HEK293 (cell line): ENCODE data around the gene CEP170B.

ENCODE experiments used
- CTCF ChIA-PET: fragments of 350-600 bp; formaldehyde crosslinking; extraction: SDS; loops from one replicate; lab custom pipeline; 2021; ENCODE audit warnings: antibody characterized with exemption; lab: Yijun Ruan, JAX
- POLR2A ChIA-PET: fragments of 300-600 bp; formaldehyde crosslinking; extraction: SDS; loops from one replicate; lab custom pipeline; 2020; ENCODE audit warnings: antibody characterized with exemption, inconsistent platforms; lab: Yijun Ruan, JAX
- H3K27ac ChIP-seq: fragments of 200-500 bp; sonication (Bioruptor generic); 2 replicates; pipeline ENCODE4 v1.5.1; 2014; ENCODE audit warnings: low read depth, low read length, control low read depth, inconsistent platforms; ENCODE audit errors: extremely low read depth
- H3K36me3 ChIP-seq, 2 experiments: fragments of 200-500 bp in 1 of 2; sonication (Bioruptor generic) in 1 of 2; 1 replicate in 1 of 2; 2 replicates in 1 of 2; pipeline ENCODE4 v1.5.1; 2014 to 2017; ENCODE audit warnings: inconsistent platforms in 2 of 2, low read length in 2 of 2; ENCODE audit not compliant: control insufficient read depth in 2 of 2, insufficient read depth in 1 of 2
- H3K4me1 ChIP-seq: fragments of 200-500 bp; sonication (Bioruptor generic); 2 replicates; pipeline ENCODE4 v1.5.1; 2014; ENCODE audit warnings: mild to moderate bottlenecking, low read length, inconsistent platforms; ENCODE audit not compliant: control insufficient read depth, insufficient read depth
- H3K4me3 ChIP-seq: 2 replicates; pipeline ENCODE4 v1.5.1; 2011; ENCODE audit warnings: low read depth, mild to moderate bottlenecking, control low read depth, low read length, moderate library complexity
- H3K9me3 ChIP-seq: fragments of 200-500 bp; sonication (Bioruptor generic); 2 replicates; pipeline ENCODE4 v1.5.1; 2014; ENCODE audit warnings: low read depth, low read length, inconsistent platforms; ENCODE audit not compliant: control insufficient read depth, insufficient read depth
- BCL11B ChIP-seq: fragments of 450-650 bp; formaldehyde crosslinking; IDR thresholded peaks from 2 replicates; pipeline ENCODE4 v1.5.1; 2016; ENCODE audit warnings: low read depth, missing biosample characterization, missing genetic modification characterization
- GLI4 ChIP-seq: fragments of 450-650 bp; formaldehyde crosslinking; IDR thresholded peaks from 2 replicates; pipeline ENCODE4 v1.5.1; 2016; ENCODE audit warnings: missing biosample characterization, missing genetic modification characterization
- IKZF3 ChIP-seq: fragments of 450-650 bp; IDR thresholded peaks from 2 replicates; pipeline ENCODE4 v1.5.0; 2018; ENCODE audit warnings: missing biosample characterization, mild to moderate bottlenecking, missing genetic modification characterization, moderate library complexity
- SALL2 ChIP-seq: fragments of 450-650 bp; formaldehyde crosslinking; IDR thresholded peaks from 2 replicates; pipeline ENCODE4 v1.5.0; 2017; ENCODE audit warnings: missing biosample characterization, mild to moderate bottlenecking, missing genetic modification characterization, borderline replicate concordance
- ZFP37 ChIP-seq: fragments of 450-650 bp; formaldehyde crosslinking; IDR thresholded peaks from 2 replicates; pipeline ENCODE4 v1.5.1; 2016; ENCODE audit warnings: missing biosample characterization, missing genetic modification characterization
- ZNF138 ChIP-seq: fragments of 450-650 bp; formaldehyde crosslinking; IDR thresholded peaks from 2 replicates; pipeline ENCODE4 v1.5.1; 2016; ENCODE audit warnings: missing biosample characterization, missing genetic modification characterization, borderline replicate concordance
- ZNF16 ChIP-seq: fragments of 450-650 bp; formaldehyde crosslinking; IDR thresholded peaks from 2 replicates; pipeline ENCODE4 v1.5.1; 2016; ENCODE audit warnings: low read depth, missing biosample characterization, missing genetic modification characterization
- ZNF214 ChIP-seq: fragments of 450-650 bp; formaldehyde crosslinking; IDR thresholded peaks from 2 replicates; pipeline ENCODE4 v1.5.1; 2017; ENCODE audit warnings: missing biosample characterization, mild to moderate bottlenecking, missing genetic modification characterization, borderline replicate concordance
- ZNF324 ChIP-seq: fragments of 450-650 bp; formaldehyde crosslinking; IDR thresholded peaks from 2 replicates; pipeline ENCODE4 v1.5.1; 2016; ENCODE audit warnings: missing biosample characterization, missing genetic modification characterization
- ZNF391 ChIP-seq: fragments of 450-650 bp; formaldehyde crosslinking; IDR thresholded peaks from 2 replicates; pipeline ENCODE4 v1.5.1; 2016; ENCODE audit warnings: low read depth, missing biosample characterization, missing genetic modification characterization, borderline replicate concordance
- ZNF423 ChIP-seq: fragments of 450-650 bp; formaldehyde crosslinking; IDR thresholded peaks from 2 replicates; pipeline ENCODE4 v1.5.1; 2016; ENCODE audit warnings: missing biosample characterization, missing genetic modification characterization
- ZNF426 ChIP-seq: fragments of 450-650 bp; formaldehyde crosslinking; IDR thresholded peaks from 2 replicates; pipeline ENCODE4 v1.5.1; 2017; ENCODE audit warnings: missing biosample characterization, missing genetic modification characterization, mild to moderate bottlenecking, inconsistent platforms, moderate library complexity
- ZNF510 ChIP-seq: fragments of 450-650 bp; formaldehyde crosslinking; IDR thresholded peaks from 2 replicates; pipeline ENCODE4 v1.5.1; 2018; ENCODE audit warnings: mild to moderate bottlenecking, missing genetic modification characterization, missing biosample characterization; ENCODE audit not compliant: insufficient replicate concordance
- ZNF560 ChIP-seq: fragments of 450-650 bp; formaldehyde crosslinking; IDR thresholded peaks from 2 replicates; pipeline ENCODE4 v1.5.1; 2017; ENCODE audit warnings: missing biosample characterization, missing genetic modification characterization, borderline replicate concordance
- ZNF677 ChIP-seq: fragments of 450-650 bp; IDR thresholded peaks from 2 replicates; pipeline ENCODE4 v1.5.0; 2018; ENCODE audit warnings: missing biosample characterization, mild to moderate bottlenecking, missing genetic modification characterization, moderate library complexity
- ZNF792 ChIP-seq: fragments of 450-650 bp; formaldehyde crosslinking; IDR thresholded peaks from 2 replicates; pipeline ENCODE4 v1.5.1; 2016; ENCODE audit warnings: missing biosample characterization, missing genetic modification characterization
- TF ChIP-seq, protein P1 (sequence below): fragments of 450-650 bp; formaldehyde crosslinking; IDR thresholded peaks from 2 replicates; pipeline ENCODE4 v1.5.1; 2016; ENCODE audit warnings: missing biosample characterization, missing genetic modification characterization
- TF ChIP-seq, protein P2 (sequence below): fragments of 450-650 bp; formaldehyde crosslinking; IDR thresholded peaks from 2 replicates; pipeline ENCODE4 v1.5.0; 2017; ENCODE audit warnings: missing biosample characterization, missing genetic modification characterization, borderline replicate concordance
- TF ChIP-seq, protein P3 (sequence below): fragments of 450-650 bp; formaldehyde crosslinking; IDR thresholded peaks from 2 replicates; pipeline ENCODE4 v1.5.1; 2016; ENCODE audit warnings: missing biosample characterization, missing genetic modification characterization
- TF ChIP-seq, protein P4 (sequence below): fragments of 450-650 bp; formaldehyde crosslinking; IDR thresholded peaks from 2 replicates; pipeline ENCODE4 v1.5.1; 2016; ENCODE audit warnings: missing biosample characterization, missing genetic modification characterization

The CEP170B gene

DNA sequence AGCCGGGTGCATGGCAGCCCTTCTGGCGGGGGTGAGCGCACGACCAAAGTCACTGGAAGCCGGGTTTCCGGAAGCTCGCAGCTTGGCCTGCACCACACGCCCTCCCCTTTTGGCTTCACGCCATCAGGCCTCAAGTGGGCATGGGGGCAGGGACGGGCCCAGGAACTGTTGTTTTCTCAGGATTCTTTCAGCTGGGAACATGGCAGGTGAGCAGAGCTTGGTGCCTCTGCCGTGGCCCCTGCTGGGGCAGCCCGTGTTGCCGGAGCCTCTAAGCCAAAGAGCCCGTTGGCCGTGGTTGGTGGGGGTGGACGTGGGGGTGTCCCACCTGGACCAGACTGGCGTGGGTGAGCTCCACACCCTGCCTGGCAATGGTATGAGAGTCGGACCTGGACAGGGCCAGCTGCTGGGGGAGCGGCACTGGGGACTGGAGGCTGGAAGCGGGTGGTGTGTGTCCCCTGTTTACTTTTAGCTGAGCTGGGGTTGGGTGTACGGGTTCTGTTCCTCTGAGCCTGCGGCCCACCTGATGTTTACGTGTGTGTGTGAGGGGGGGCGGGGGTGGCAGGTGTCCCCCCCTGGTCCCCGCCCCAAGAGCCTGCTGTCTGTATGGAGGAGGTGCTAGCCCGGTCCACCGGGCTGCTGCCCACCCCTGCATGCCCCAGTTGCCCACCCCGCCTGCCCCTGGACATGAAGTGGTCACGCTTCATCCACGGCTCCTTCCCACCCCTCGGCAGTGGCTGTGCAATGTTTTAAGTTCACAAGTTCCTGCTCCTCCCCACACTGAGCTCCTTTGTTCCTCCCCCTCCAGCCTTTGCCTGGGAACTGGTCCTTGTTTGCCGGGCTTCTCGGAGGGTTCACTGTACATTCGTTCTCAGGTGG lies 31.0 kb downstream of the CEP170B start (continued):
- no peak for TF ChIP-seq ZNF426 (tag by site-specific recombination)
- no peak for TF ChIP-seq ZNF16 (tag by site-specific recombination)
- no peak for TF ChIP-seq ZNF391 (tag by site-specific recombination)

DNA sequence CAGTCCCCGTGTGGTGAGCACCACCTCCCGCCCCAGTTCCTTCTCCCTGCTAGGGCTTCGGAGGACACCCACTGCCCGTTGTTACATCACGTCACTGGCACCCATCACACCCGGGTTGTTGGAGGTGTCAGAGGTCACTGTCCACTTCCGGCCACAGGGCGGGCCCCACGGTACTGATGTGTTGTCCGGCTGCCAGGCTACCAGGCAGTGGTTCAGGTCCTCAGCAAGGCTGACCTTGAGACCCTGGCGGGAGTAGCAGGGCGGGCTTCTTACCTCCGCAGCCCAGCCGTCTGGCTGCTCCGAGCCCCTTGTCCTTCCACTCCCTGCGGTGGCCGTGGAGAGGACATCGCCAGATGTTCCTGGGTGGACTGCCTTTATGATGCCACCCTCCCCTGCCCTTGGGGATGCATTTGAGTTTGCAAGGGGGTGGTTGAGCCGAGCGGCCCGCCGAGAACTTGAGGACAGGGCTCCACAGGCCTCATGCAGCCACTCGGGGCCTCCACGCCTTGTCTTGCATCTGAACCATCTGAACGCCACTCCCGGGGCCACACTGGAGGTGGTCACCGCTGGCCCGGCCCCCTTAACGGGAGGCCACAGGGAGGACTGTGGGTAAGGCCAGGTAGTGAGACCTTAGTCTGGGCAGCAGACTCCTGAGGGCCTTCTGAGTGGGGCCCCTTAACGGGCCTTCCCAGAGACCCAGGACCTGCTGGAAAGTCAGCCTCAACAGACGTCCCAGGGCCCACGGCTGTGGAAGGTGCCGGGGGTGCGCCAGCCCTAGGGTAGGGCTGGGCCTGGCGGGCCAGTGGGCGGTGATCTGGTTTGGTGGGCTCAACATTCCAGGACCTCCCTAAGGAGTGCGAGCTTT lies 32.5 kb downstream of the CEP170B start:
- H3K4me3 ChIP-seq, result no peak overlapping the region
- TF ChIP-seq GLI4 (tag by site-specific recombination) (no peak), IKZF3 (tag by site-specific recombination) (no peak), ZNF214 (no peak), ZNF138 (tag by site-specific recombination) (no peak), ZNF677 (tag by site-specific recombination) (no peak), ZFP37 (tag by site-specific recombination) (no peak), ZNF792 (no peak), BCL11B (tag by site-specific recombination) (no peak), ZNF510 (tag by site-specific recombination) (no peak), ZNF423 (no peak), ZNF560 (tag by site-specific recombination) (no peak), ZNF324 (tag by site-specific recombination) (no peak), SALL2 (tag by site-specific recombination) (no peak), ZNF16 (tag by site-specific recombination) (no peak)
- TF ChIP-seq, protein P1, sequence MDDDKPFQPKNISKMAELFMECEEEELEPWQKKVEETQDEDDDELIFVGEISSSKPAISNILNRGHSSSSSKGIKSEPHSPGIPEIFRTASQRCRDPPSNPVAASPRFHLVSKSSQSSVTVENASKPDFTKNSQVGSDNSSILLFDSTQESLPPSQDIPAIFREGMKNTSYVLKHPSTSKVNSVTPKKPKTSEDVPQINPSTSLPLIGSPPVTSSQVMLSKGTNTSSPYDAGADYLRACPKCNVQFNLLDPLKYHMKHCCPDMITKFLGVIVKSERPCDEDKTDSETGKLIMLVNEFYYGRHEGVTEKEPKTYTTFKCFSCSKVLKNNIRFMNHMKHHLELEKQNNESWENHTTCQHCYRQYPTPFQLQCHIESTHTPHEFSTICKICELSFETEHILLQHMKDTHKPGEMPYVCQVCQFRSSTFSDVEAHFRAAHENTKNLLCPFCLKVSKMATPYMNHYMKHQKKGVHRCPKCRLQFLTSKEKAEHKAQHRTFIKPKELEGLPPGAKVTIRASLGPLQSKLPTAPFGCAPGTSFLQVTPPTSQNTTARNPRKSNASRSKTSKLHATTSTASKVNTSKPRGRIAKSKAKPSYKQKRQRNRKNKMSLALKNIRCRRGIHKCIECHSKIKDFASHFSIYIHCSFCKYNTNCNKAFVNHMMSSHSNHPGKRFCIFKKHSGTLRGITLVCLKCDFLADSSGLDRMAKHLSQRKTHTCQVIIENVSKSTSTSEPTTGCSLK (tag by site-specific recombination), result no peak
- TF ChIP-seq, protein P2, sequence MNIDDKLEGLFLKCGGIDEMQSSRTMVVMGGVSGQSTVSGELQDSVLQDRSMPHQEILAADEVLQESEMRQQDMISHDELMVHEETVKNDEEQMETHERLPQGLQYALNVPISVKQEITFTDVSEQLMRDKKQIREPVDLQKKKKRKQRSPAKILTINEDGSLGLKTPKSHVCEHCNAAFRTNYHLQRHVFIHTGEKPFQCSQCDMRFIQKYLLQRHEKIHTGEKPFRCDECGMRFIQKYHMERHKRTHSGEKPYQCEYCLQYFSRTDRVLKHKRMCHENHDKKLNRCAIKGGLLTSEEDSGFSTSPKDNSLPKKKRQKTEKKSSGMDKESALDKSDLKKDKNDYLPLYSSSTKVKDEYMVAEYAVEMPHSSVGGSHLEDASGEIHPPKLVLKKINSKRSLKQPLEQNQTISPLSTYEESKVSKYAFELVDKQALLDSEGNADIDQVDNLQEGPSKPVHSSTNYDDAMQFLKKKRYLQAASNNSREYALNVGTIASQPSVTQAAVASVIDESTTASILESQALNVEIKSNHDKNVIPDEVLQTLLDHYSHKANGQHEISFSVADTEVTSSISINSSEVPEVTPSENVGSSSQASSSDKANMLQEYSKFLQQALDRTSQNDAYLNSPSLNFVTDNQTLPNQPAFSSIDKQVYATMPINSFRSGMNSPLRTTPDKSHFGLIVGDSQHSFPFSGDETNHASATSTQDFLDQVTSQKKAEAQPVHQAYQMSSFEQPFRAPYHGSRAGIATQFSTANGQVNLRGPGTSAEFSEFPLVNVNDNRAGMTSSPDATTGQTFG, result no peak
- TF ChIP-seq, protein P3, sequence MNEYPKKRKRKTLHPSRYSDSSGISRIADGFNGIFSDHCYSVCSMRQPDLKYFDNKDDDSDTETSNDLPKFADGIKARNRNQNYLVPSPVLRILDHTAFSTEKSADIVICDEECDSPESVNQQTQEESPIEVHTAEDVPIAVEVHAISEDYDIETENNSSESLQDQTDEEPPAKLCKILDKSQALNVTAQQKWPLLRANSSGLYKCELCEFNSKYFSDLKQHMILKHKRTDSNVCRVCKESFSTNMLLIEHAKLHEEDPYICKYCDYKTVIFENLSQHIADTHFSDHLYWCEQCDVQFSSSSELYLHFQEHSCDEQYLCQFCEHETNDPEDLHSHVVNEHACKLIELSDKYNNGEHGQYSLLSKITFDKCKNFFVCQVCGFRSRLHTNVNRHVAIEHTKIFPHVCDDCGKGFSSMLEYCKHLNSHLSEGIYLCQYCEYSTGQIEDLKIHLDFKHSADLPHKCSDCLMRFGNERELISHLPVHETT, result no peak
- TF ChIP-seq, protein P4, sequence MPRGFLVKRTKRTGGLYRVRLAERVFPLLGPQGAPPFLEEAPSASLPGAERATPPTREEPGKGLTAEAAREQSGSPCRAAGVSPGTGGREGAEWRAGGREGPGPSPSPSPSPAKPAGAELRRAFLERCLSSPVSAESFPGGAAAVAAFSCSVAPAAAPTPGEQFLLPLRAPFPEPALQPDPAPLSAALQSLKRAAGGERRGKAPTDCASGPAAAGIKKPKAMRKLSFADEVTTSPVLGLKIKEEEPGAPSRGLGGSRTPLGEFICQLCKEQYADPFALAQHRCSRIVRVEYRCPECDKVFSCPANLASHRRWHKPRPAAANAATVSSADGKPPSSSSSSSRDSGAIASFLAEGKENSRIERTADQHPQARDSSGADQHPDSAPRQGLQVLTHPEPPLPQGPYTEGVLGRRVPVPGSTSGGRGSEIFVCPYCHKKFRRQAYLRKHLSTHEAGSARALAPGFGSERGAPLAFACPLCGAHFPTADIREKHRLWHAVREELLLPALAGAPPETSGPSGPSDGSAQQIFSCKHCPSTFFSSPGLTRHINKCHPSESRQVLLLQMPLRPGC, result no peak
- H3K9me3 ChIP-seq, result no peaks in the 10 kb centered on the region
- H3K27ac ChIP-seq, result no peak overlapping the region
- H3K4me1 ChIP-seq, result peaks cover 7% of the 10 kb centered on the region
- H3K36me3 ChIP-seq, result peaks cover 0 to 21% of the 10 kb centered on the region in 2 experiments; a peak in 1 of 3 replicates
- POLR2A ChIA-PET, result interaction anchor here (0.5 kb wide), 1 partner anchor 210 kb away, joined by 3 read pairs; no protein-coding TSS in a partner anchor
- CTCF ChIA-PET, result interaction anchor here (0.6 to 1.9 kb wide), 4 partner anchors 21 to 234 kb away, joined by 3 to 19 read pairs (median 4); no protein-coding TSS in a partner anchor
